Calu3 (cell line): Measurements from ENCODE around the gene ATP8B3. TPM values are rescaled to one million over a fixed set of nuclear protein-coding genes. Genes with fewer than 3 reads are reported as not detected.

Source experiments
- BruUV-seq: library from RNA; stranded (reverse); fragments of 400-500 nt; replicated peaks from 2 replicates; lab custom pipeline; 2021; lab: Mats Ljungman, UMichigan
- CTCF ChIA-PET: fragments of 300-600 bp; sonication (Branson Sonifier 250); formaldehyde crosslinking; loops from one replicate; lab custom pipeline; 2022; ENCODE audit warnings: antibody characterized with exemption; lab: Charles Lee
- DNase-seq: peaks from one replicate; pipeline ENCODE4 v3.0.0; 2022
- H3K27ac Mint-ChIP-seq: one replicate; pipeline ENCODE4 v1.8.0; 2022; ENCODE audit warnings: mixed read lengths; ENCODE audit not compliant: unreplicated experiment
- H3K27me3 Mint-ChIP-seq: one replicate; pipeline ENCODE4 v1.8.0; 2022; ENCODE audit warnings: mixed read lengths; ENCODE audit not compliant: unreplicated experiment
- H3K36me3 Mint-ChIP-seq: one replicate; pipeline ENCODE4 v1.8.0; 2022; ENCODE audit warnings: mild to moderate bottlenecking, moderate library complexity, mixed read lengths; ENCODE audit not compliant: insufficient read depth, unreplicated experiment
- H3K4me1 Mint-ChIP-seq: one replicate; pipeline ENCODE4 v1.8.0; 2022; ENCODE audit warnings: mild to moderate bottlenecking, low read depth, mixed read lengths; ENCODE audit not compliant: unreplicated experiment
- H3K4me3 Mint-ChIP-seq: one replicate; pipeline ENCODE4 v1.8.0; 2022; ENCODE audit warnings: mild to moderate bottlenecking, low read depth, moderate library complexity, mixed read lengths; ENCODE audit not compliant: unreplicated experiment
- H3K9me3 Mint-ChIP-seq: one replicate; pipeline ENCODE4 v1.8.0; 2022; ENCODE audit warnings: low read depth, mixed read lengths; ENCODE audit not compliant: unreplicated experiment
- intact Hi-C: fragments of 100-400 bp; cut with micrococcal nuclease; formaldehyde crosslinking; loops from one replicate; pipeline ENCODE4 v1.10.0; 2022; ENCODE audit not compliant: unreplicated experiment
- total RNA-seq: library from RNA; stranded (reverse); gene quantifications from 2 replicates; pipeline ENCODE4 v1.2.3, GENCODE V29; 2022
- TF ChIP-seq, protein P1 (sequence below): fragments of 200-600 bp; IDR thresholded peaks from one replicate; pipeline ENCODE4 v1.8.0; 2022; ENCODE audit warnings: antibody characterized with exemption; ENCODE audit not compliant: unreplicated experiment

Gene ATP8B3
- total RNA-seq, 1 experiment from 2014 or later, result 6.7 TPM

DNA sequence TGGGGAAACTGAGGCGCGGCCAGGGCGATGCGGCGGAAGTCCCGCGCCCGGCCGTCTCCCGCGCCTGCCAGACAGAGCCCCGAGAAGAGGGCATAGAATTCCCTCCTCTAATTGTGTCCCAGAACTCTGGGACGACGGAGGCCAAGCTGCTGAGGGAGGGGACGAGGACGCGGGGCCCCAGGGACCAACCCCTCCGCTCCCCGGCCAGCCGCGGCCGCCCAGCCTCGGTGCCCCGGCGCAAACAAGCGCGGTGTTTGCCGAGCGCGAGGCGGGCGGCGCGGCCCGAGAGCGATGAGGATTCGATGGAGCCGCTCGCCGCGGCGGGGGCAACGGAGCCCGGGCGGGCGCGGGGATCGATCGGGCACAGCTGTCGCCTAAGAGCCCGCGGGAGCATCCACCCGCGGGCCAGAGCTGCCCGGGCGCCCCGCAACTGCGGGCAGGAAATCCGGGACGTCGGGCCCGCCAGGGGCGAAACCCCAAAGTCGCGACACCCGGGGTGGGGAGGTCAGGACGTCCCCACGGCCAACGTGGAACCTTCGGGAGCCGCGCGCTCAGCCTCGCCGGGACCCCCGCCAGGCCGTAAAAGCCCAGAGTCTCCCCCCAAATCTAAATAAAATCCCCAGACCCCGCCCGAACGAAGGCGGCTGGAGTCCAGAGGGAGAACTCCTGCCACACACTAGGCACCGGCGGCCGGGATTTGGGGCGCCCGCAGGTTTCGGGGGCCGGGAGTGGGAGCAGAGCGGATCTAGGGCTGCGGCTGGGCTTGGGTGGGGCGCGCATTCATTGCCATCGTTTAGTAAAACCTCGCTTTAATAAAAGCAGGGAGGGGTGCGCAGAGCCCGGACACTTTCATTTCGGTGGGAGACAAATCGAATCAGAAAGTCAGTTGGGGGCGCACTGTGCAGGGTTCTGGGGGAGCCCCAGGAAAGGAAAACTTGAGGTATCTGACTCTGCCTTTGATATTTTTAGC is 62.4 kb downstream of the ATP8B3 start:
- CTCF ChIA-PET, result interaction anchor here (0.8 kb wide), 1 partner anchor 32 kb away, joined by 3 read pairs; no protein-coding TSS in a partner anchor
- BruUV-seq, result no TSS peak
- Mint-ChIP-seq H3K27me3 (no peaks in the 10 kb centered on the region), H3K4me1 (no peaks in the 10 kb centered on the region), H3K36me3 (peaks cover 50% of the 10 kb centered on the region), H3K4me3 (peak overlapping the region; percentile 64), H3K27ac (peak overlapping the region; percentile 60), H3K9me3 (no peaks in the 10 kb centered on the region)
- intact Hi-C loops, result no loop called here
- DNase-seq, result no peak
- TF ChIP-seq, protein P1, sequence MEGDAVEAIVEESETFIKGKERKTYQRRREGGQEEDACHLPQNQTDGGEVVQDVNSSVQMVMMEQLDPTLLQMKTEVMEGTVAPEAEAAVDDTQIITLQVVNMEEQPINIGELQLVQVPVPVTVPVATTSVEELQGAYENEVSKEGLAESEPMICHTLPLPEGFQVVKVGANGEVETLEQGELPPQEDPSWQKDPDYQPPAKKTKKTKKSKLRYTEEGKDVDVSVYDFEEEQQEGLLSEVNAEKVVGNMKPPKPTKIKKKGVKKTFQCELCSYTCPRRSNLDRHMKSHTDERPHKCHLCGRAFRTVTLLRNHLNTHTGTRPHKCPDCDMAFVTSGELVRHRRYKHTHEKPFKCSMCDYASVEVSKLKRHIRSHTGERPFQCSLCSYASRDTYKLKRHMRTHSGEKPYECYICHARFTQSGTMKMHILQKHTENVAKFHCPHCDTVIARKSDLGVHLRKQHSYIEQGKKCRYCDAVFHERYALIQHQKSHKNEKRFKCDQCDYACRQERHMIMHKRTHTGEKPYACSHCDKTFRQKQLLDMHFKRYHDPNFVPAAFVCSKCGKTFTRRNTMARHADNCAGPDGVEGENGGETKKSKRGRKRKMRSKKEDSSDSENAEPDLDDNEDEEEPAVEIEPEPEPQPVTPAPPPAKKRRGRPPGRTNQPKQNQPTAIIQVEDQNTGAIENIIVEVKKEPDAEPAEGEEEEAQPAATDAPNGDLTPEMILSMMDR, result no peak

- intact Hi-C loops, result no loop called here
- Mint-ChIP-seq H3K9me3 (no peaks in the 10 kb centered on the region), H3K27me3 (no peaks in the 10 kb centered on the region), H3K4me3 (peak overlapping the region; percentile 64), H3K36me3 (peaks cover 47% of the 10 kb centered on the region), H3K27ac (no peak overlapping the region), H3K4me1 (no peaks in the 10 kb centered on the region)
- TF ChIP-seq, protein P1, result no peak
- CTCF ChIA-PET, result no interaction called here
- DNase-seq, result no peak
- BruUV-seq, result no TSS peak
These were observed 63.2 kb downstream of the ATP8B3 start for GRCh38 chr19:1748873-1749341.

DNA sequence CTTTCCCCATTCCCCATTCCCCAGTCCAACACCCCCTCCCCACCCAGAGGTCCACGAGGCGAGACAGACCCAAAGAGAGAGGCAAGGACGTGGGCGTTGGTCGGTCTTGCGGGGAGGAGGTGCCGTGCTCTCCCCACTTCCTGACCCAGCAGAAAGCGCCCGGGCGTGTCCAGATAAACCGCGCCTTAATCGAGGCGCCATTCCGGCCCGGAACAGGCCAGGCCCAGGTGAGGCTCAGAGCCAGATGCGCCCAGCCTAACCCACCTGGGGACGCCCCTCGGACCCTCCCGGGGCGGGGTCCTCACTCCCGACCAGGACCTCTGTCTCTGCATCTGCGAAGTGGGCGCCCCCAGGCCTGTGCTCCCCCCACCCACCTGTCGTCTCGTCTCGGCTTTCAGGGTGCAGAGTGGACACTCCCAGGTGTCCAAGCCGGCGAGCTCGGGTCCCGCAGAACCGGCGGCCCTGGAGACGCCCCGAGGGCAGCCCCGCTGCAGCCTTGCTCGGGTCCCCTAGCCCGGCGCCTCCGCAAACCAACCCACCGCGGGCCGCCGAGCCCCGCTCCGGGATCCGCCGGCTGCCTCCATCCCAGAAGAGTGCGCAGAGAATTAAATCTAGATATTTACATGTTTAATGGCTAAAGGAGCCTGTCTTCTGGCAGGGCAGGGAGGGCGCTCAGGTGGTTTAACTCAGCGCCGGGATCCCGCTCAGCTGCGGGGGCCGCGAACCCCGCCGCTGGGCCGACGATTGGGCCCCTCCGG is 63.8 kb downstream of the ATP8B3 start:
- H3K27me3 Mint-ChIP-seq, result no peaks in the 10 kb centered on the region
- no peaks in the 10 kb centered on the region for H3K9me3 Mint-ChIP-seq
- no peaks in the 10 kb centered on the region for H3K4me1 Mint-ChIP-seq
- peak overlapping the region; percentile 64 for H3K4me3 Mint-ChIP-seq
- intact Hi-C loops, result no loop called here
- TSS peak; percentile 91 for BruUV-seq
- CTCF ChIA-PET, result interaction anchor here (0.7 to 2.0 kb wide), 2 partner anchors 76 to 129 kb away, joined by 5 to 11 read pairs; no protein-coding TSS in a partner anchor
- H3K27ac Mint-ChIP-seq, result peak overlapping the region; percentile 91
- no peak for DNase-seq
- peaks cover 47% of the 10 kb centered on the region for H3K36me3 Mint-ChIP-seq
- TF ChIP-seq, protein P1, result no peak

DNA sequence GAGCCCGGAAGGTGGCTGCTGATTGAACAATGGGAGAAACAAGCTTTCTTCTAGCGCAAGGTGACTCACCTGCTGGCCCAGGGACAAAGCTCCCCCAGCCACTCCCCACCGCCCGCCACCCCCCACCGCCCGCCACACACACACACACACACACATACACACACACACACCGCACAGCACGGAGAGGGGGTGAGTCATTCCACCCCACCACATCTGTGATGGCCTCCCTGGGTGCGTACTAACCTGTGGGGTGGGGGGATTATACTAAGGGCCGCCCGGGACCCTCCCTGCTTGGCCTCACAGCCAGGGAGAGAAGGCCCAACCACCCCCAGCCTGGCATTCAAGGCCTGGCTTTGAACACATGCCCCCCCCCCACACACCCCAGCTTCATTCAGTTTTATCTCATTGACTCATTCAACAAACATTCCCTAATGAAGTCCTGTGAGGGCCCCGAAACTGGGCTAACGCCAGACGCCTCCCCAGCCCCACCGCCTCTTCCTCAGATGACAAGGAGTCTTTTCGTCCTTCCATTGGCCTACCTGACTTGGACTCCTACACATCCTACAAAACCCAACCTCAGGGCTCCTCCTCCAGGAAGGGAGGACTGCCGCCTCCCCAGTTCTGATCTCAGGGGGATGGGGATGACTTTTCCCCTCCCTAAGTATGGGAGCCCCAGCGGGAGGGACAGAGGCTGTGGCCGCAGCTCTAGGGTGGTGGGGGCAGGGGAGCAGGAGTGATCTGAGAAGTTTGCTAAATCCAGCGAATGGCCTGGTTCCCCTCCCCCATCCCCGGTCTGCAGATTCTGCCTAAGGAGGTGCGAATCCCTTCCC is 64.6 kb downstream of the ATP8B3 start:
- no peaks in the 10 kb centered on the region for H3K9me3 Mint-ChIP-seq
- H3K27ac Mint-ChIP-seq, result peak overlapping the region; percentile 91
- CTCF ChIA-PET, result interaction anchor here (0.6 to 2.0 kb wide), 6 partner anchors 8 to 1175 kb away, joined by 3 to 11 read pairs (median 4); partner anchors contain the start of gene BSG
- no peaks in the 10 kb centered on the region for H3K4me1 Mint-ChIP-seq
- H3K36me3 Mint-ChIP-seq, result peaks cover 42% of the 10 kb centered on the region
- peak; percentile 95 for DNase-seq
- intact Hi-C loops, result no loop called here
- BruUV-seq, result no TSS peak
- TF ChIP-seq, protein P1, result no peak
- H3K4me3 Mint-ChIP-seq, result peak overlapping the region; percentile 64
- no peaks in the 10 kb centered on the region for H3K27me3 Mint-ChIP-seq
